Kidney (tissue), 14 donors: ENCODE measurements around the gene TCF7L1. TPM values are rescaled to one million over a fixed set of nuclear protein-coding genes. Genes with fewer than 3 reads are reported as not detected.
A peak's percentile ranks its signal among the peaks of the same experiment; 100 is the strongest.
"Not testable (repeated sequence)": the region's sequence is repeated elsewhere in the genome, so short reads cannot be mapped to it uniquely, and the experiment has no call there.

Source experiments
- DNase-seq, 5 donors: peaks; one replicate each; pipeline ENCODE4 v3.0.0-alpha.2; 2013 to 2020
- FAIRE-seq: peaks from 2 replicates; lab custom pipeline; 2012; peaks lifted over from hg19 to GRCh38; lab: Jason Lieb, UNC
- H3K27ac ChIP-seq, 2 donors: one replicate each; pipeline ENCODE4 v1.7.0; 2013; ENCODE audit warnings: low read depth in 2 of 2, low read length in 2 of 2, inconsistent platforms in 1 of 2
- H3K27me3 ChIP-seq: one replicate; pipeline ENCODE4 v1.7.1; 2013; ENCODE audit warnings: low read length, inconsistent platforms; ENCODE audit not compliant: control insufficient read depth, insufficient read depth
- H3K36me3 ChIP-seq, 3 donors: one replicate each; pipeline versions ENCODE4 v1.7.0 to v1.7.1; 2013; ENCODE audit warnings: low read length in 3 of 3, control low read depth in 1 of 3, inconsistent platforms in 1 of 3; ENCODE audit not compliant: insufficient read depth in 3 of 3, control insufficient read depth in 2 of 3
- H3K4me1 ChIP-seq, 3 donors: one replicate each; pipeline versions ENCODE4 v1.7.0 to v1.7.1; 2013; ENCODE audit warnings: low read length in 3 of 3, inconsistent platforms in 1 of 3, low read depth in 1 of 3; ENCODE audit not compliant: control insufficient read depth in 2 of 3, insufficient read depth in 2 of 3
- H3K4me3 ChIP-seq, 3 donors: one replicate each; pipeline versions ENCODE4 v1.7.0 to v1.8.1; 2013; ENCODE audit warnings: low read length in 3 of 3, control low read depth in 1 of 3, inconsistent platforms in 1 of 3
- H3K9ac ChIP-seq, 3 donors: one replicate each; pipeline versions ENCODE4 v1.7.0 to v1.7.1; 2013; ENCODE audit warnings: low read length in 3 of 3, control low read depth in 1 of 3, inconsistent platforms in 1 of 3
- H3K9me3 ChIP-seq, 3 donors: one replicate each; pipeline versions ENCODE4 v1.7.0 to v1.7.1; 2013; ENCODE audit warnings: low read length in 3 of 3, control low read depth in 1 of 3, inconsistent platforms in 1 of 3; ENCODE audit not compliant: control insufficient read depth in 2 of 3, insufficient read depth in 1 of 3
- CTCF ChIP-seq: IDR thresholded peaks from 3 replicates; pipeline ENCODE4 v1.5.1; 2012; ENCODE audit warnings: mild to moderate bottlenecking, moderate library complexity, borderline replicate concordance; ENCODE audit not compliant: insufficient read depth; ENCODE audit errors: extremely low read depth
- intact Hi-C: fragments of 100-400 bp; cut with DNase I; formaldehyde crosslinking; loops from one replicate; pipeline ENCODE4 v1.11.1; 2022
- polyA plus RNA-seq: library from polyadenylated mRNA; stranded (reverse); fragments of 350-450 nt; fragmentation: Illumina TruSeq; extraction: RNeasy Lipid Tissue Mini Kit (QIAGEN cat#74804); gene quantifications from one replicate; pipeline ENCODE4 v1.2.3, GENCODE V29; 2014; ENCODE audit warnings: low read depth, low replicate concordance; ENCODE audit not compliant: insufficient read depth
- total RNA-seq: library from RNA; stranded (reverse); fragmentation: NEBNext Ultra II Directional; extraction: Animal tissue kit (Norgen Biotek cat#: 25700); gene quantifications from one replicate; pipeline ENCODE4 v1.2.1, GENCODE V29; 2021
- donor health status: control.
- donor health status: control.
- donor health status: control.
- donor health status: control.
- donor health status: control.
- donor health status: DM: yes; HTN: yes; CAD: no.
- donor health status: Normal renal cell carcinoma (clear cell type).

TCF7L1 gene
- total and polyA plus RNA-seq, 2 donors from 2014 or later: 10.2 to 12.5 TPM

- FAIRE-seq: no peak
- peak in 4 of 5 donors; percentile 58 to 85 (median 68) for DNase-seq
- intact Hi-C loops: no loop called here
Measured at GRCh38 chr2:85327160-85327821, 194.1 kb downstream of the TCF7L1 start.

GRCh38 chr2:85327822-85328617 lies 194.8 kb downstream of the TCF7L1 start, which contains the start of gene TGOLN2:
Gene TGOLN2 (minus strand): TSS chr2:85327989. CDS start chr2:85327962, 27 bp downstream.
- FAIRE-seq (no peak), DNase-seq (peak; percentile 93 to 98 (median 97))
- H3K9ac ChIP-seq: peak within 1 kb of the TSS; percentile 81 to 100 (median 99)
- peaks cover 7 to 18% (median 14%) of the 10 kb centered on the region in 3 donors for H3K4me1 ChIP-seq
- peak within 1 kb of the TSS; percentile 95 to 99 for H3K27ac ChIP-seq
- no peaks in the 10 kb centered on the region for H3K27me3 ChIP-seq
- H3K9me3 ChIP-seq: no peaks in the 10 kb centered on the region
- H3K4me3 ChIP-seq: peak within 1 kb of the TSS; percentile 81 to 99 (median 99)
- intact Hi-C loops: no loop called here
- no peak for TF ChIP-seq CTCF
- H3K36me3 ChIP-seq: peaks cover 6 to 9% (median 9%) of the 10 kb centered on the region in 3 donors

More at GRCh38 chr2:85327160-85327821, 194.1 kb downstream of the TCF7L1 start:
- TF ChIP-seq CTCF: no peak
- Histone ChIP-seq H3K9me3 (no peaks in the 10 kb centered on the region), H3K4me3 (peak overlapping the region; percentile 81 to 99 (median 99)), H3K36me3 (peaks cover 11 to 16% (median 13%) of the 10 kb centered on the region in 3 donors), H3K27ac (peak overlapping the region; percentile 95 to 99), H3K27me3 (no peaks in the 10 kb centered on the region), H3K4me1 (peaks cover 7 to 23% (median 14%) of the 10 kb centered on the region in 3 donors), H3K9ac (peak overlapping the region; percentile 81 to 100 (median 99))

GRCh38 chr2:85329181-85329651 lies 196.0 kb downstream of the TCF7L1 start:
- Histone ChIP-seq H3K36me3 (peaks cover 0 to 4% (median 2%) of the 10 kb centered on the region in 3 donors), H3K27ac (no peak overlapping the region), H3K27me3 (no peaks in the 10 kb centered on the region), H3K4me3 (no peak overlapping the region), H3K9ac (no peak overlapping the region), H3K4me1 (peaks cover 3 to 12% (median 8%) of the 10 kb centered on the region in 3 donors), H3K9me3 (no peaks in the 10 kb centered on the region)
- DNase-seq (no peak), FAIRE-seq (no peak)
- no peak for TF ChIP-seq CTCF
- intact Hi-C loops: no loop called here

- H3K36me3 ChIP-seq, H3K9me3 ChIP-seq, H3K4me3 ChIP-seq, intact Hi-C loops, H3K4me1 ChIP-seq, H3K27ac ChIP-seq, FAIRE-seq, H3K9ac ChIP-seq, DNase-seq, H3K27me3 ChIP-seq: not testable (repeated sequence)
Measured at GRCh38 chr2:85329701-85330100, 196.5 kb downstream of the TCF7L1 start.
